Skeletal muscle tissue (tissue), 4 donors: Measurements from ENCODE around the gene SEMA6D. TPM values are rescaled to one million over a fixed set of nuclear protein-coding genes. Genes with fewer than 3 reads are reported as not detected.
A peak's percentile ranks its signal among the peaks of the same experiment; 100 is the strongest.

ENCODE experiments used
- H3K27ac ChIP-seq: one replicate; pipeline ENCODE4 v1.7.0; 2013; ENCODE audit warnings: mild to moderate bottlenecking, low read depth, low read length, inconsistent platforms
- H3K27me3 ChIP-seq, 3 donors: one replicate each; pipeline ENCODE4 v1.7.0; 2013; ENCODE audit warnings: low read length in 3 of 3; ENCODE audit not compliant: control insufficient read depth in 3 of 3, insufficient read depth in 3 of 3
- H3K36me3 ChIP-seq, 3 donors: one replicate each; pipeline ENCODE4 v1.7.0; 2013; ENCODE audit warnings: low read length in 3 of 3; ENCODE audit not compliant: control insufficient read depth in 3 of 3, insufficient read depth in 3 of 3
- H3K4me1 ChIP-seq, 3 donors: one replicate each; pipeline ENCODE4 v1.7.0; 2013; ENCODE audit warnings: low read length in 3 of 3, mild to moderate bottlenecking in 3 of 3; ENCODE audit not compliant: control insufficient read depth in 3 of 3, insufficient read depth in 3 of 3
- H3K4me3 ChIP-seq, 3 donors: one replicate each; pipeline ENCODE4 v1.7.0; 2013; ENCODE audit warnings: low read length in 3 of 3
- H3K9ac ChIP-seq, 3 donors: one replicate each; pipeline ENCODE4 v1.7.0; 2013; ENCODE audit warnings: low read length in 3 of 3, mild to moderate bottlenecking in 3 of 3, moderate library complexity in 2 of 3, low read depth in 1 of 3
- H3K9me3 ChIP-seq, 3 donors: one replicate each; pipeline ENCODE4 v1.7.0; 2013; ENCODE audit warnings: low read length in 3 of 3; ENCODE audit not compliant: control insufficient read depth in 3 of 3
- total RNA-seq: library from RNA; depleted of rRNA; stranded (reverse); fragments of >200 nt; gene quantifications from one replicate; pipeline ENCODE4 v1.2.3, GENCODE V29; 2014
- donor health status: Osteomylitis.

Gene SEMA6D
- total RNA-seq, 1 donor from 2014 or later = 26.6 TPM

- Histone ChIP-seq H3K4me3 (no peak overlapping the region), H3K9me3 (no peaks in the 10 kb centered on the region), H3K9ac (no peak overlapping the region), H3K27me3 (no peaks in the 10 kb centered on the region), H3K36me3 (no peaks in the 10 kb centered on the region), H3K4me1 (peaks cover 3 to 18% (median 11%) of the 10 kb centered on the region in 3 donors), H3K27ac (no peak overlapping the region)
These were observed 74.9 kb downstream of the SEMA6D start for GRCh38 chr15:47792231-47792630.

GRCh38 chr15:47794252-47794914, 77.1 kb downstream of the SEMA6D start:
- Histone ChIP-seq H3K4me1 (peaks cover 3 to 18% (median 11%) of the 10 kb centered on the region in 3 donors), H3K9me3 (no peaks in the 10 kb centered on the region), H3K36me3 (no peaks in the 10 kb centered on the region), H3K9ac (no peak overlapping the region), H3K27me3 (no peaks in the 10 kb centered on the region), H3K4me3 (no peak overlapping the region), H3K27ac (no peak overlapping the region)

- H3K9me3 ChIP-seq = no peaks in the 10 kb centered on the region
- H3K27ac ChIP-seq = peak overlapping the region; percentile 1
- no peaks in the 10 kb centered on the region for H3K27me3 ChIP-seq
- H3K4me1 ChIP-seq = peaks cover 3 to 18% (median 11%) of the 10 kb centered on the region in 3 donors
- no peak overlapping the region for H3K9ac ChIP-seq
- no peaks in the 10 kb centered on the region for H3K36me3 ChIP-seq
- no peak overlapping the region for H3K4me3 ChIP-seq
These were observed 78.6 kb downstream of the SEMA6D start for GRCh38 chr15:47795864-47796263.

GRCh38 chr15:47796339-47796738, 79.0 kb downstream of the SEMA6D start:
- H3K36me3 ChIP-seq = no peaks in the 10 kb centered on the region
- H3K27ac ChIP-seq = peak overlapping the region; percentile 1
- no peaks in the 10 kb centered on the region for H3K27me3 ChIP-seq
- H3K4me1 ChIP-seq = peaks cover 3 to 18% (median 11%) of the 10 kb centered on the region in 3 donors
- H3K9me3 ChIP-seq = no peaks in the 10 kb centered on the region
- H3K4me3 ChIP-seq = no peak overlapping the region
- no peak overlapping the region for H3K9ac ChIP-seq

GRCh38 chr15:47796830-47797229, 79.5 kb downstream of the SEMA6D start:
- Histone ChIP-seq H3K9me3 (no peaks in the 10 kb centered on the region), H3K4me3 (no peak overlapping the region), H3K36me3 (no peaks in the 10 kb centered on the region), H3K4me1 (peaks cover 3 to 18% (median 11%) of the 10 kb centered on the region in 3 donors), H3K9ac (no peak overlapping the region), H3K27ac (no peak overlapping the region), H3K27me3 (no peaks in the 10 kb centered on the region)

- H3K36me3 ChIP-seq = no peaks in the 10 kb centered on the region
- no peaks in the 10 kb centered on the region for H3K9me3 ChIP-seq
- H3K9ac ChIP-seq = no peak overlapping the region
- H3K4me3 ChIP-seq = no peak overlapping the region
- H3K4me1 ChIP-seq = no peaks in the 10 kb centered on the region
- H3K27ac ChIP-seq = no peak overlapping the region
- no peaks in the 10 kb centered on the region for H3K27me3 ChIP-seq
These were observed 84.2 kb downstream of the SEMA6D start for GRCh38 chr15:47801522-47801921.

GRCh38 chr15:47802216-47802615, 84.9 kb downstream of the SEMA6D start:
- no peaks in the 10 kb centered on the region for H3K36me3 ChIP-seq
- H3K4me1 ChIP-seq = no peaks in the 10 kb centered on the region
- H3K27me3 ChIP-seq = no peaks in the 10 kb centered on the region
- H3K27ac ChIP-seq = no peak overlapping the region
- no peak overlapping the region for H3K4me3 ChIP-seq
- H3K9ac ChIP-seq = no peak overlapping the region
- no peaks in the 10 kb centered on the region for H3K9me3 ChIP-seq

- H3K27ac ChIP-seq = no peak overlapping the region
- no peaks in the 10 kb centered on the region for H3K36me3 ChIP-seq
- no peaks in the 10 kb centered on the region for H3K9me3 ChIP-seq
- no peaks in the 10 kb centered on the region for H3K27me3 ChIP-seq
- H3K4me1 ChIP-seq = no peaks in the 10 kb centered on the region
- no peak overlapping the region for H3K9ac ChIP-seq
- no peak overlapping the region for H3K4me3 ChIP-seq
These were observed 86.5 kb downstream of the SEMA6D start for GRCh38 chr15:47803767-47804166.

- no peaks in the 10 kb centered on the region for H3K27me3 ChIP-seq
- H3K4me3 ChIP-seq = no peak overlapping the region
- H3K9me3 ChIP-seq = no peaks in the 10 kb centered on the region
- H3K27ac ChIP-seq = no peak overlapping the region
- no peaks in the 10 kb centered on the region for H3K4me1 ChIP-seq
- H3K9ac ChIP-seq = no peak overlapping the region
- no peaks in the 10 kb centered on the region for H3K36me3 ChIP-seq
These were observed 87.4 kb downstream of the SEMA6D start for GRCh38 chr15:47804733-47805132.

GRCh38 chr15:47806008-47806407, 88.7 kb downstream of the SEMA6D start:
- Histone ChIP-seq H3K4me1 (no peaks in the 10 kb centered on the region), H3K9ac (no peak overlapping the region), H3K36me3 (no peaks in the 10 kb centered on the region), H3K27ac (no peak overlapping the region), H3K4me3 (no peak overlapping the region), H3K9me3 (no peaks in the 10 kb centered on the region), H3K27me3 (no peaks in the 10 kb centered on the region)
